Endodermal cell (in vitro differentiated cells): ENCODE measurements around the gene SAC3D1. TPM values are rescaled to one million over a fixed set of nuclear protein-coding genes. Genes with fewer than 3 reads are reported as not detected.

Source experiments
- DNase-seq: peaks from one replicate; pipeline ENCODE4 v3.0.0-alpha.2; 2017
- H3K27ac ChIP-seq: 2 replicates; pipeline ENCODE4 v1.5.1; 2013; ENCODE audit warnings: mild to moderate bottlenecking, low read depth, low read length, moderate library complexity
- H3K27me3 ChIP-seq: 2 replicates; pipeline ENCODE4 v1.6.1; 2013; ENCODE audit warnings: mild to moderate bottlenecking, low read length, moderate library complexity; ENCODE audit not compliant: insufficient read depth, control insufficient read depth, poor library complexity, severe bottlenecking
- H3K36me3 ChIP-seq: 2 replicates; pipeline ENCODE4 v1.7.0; 2013; ENCODE audit warnings: mild to moderate bottlenecking, low read length, moderate library complexity; ENCODE audit not compliant: control insufficient read depth, insufficient read depth
- H3K4me1 ChIP-seq: one replicate; pipeline ENCODE4 v1.7.0; 2013; ENCODE audit warnings: low read length; ENCODE audit not compliant: control insufficient read depth, insufficient read depth
- H3K4me3 ChIP-seq: 2 replicates; pipeline ENCODE4 v1.5.1; 2013; ENCODE audit warnings: mild to moderate bottlenecking, low read length, moderate library complexity
- H3K9ac ChIP-seq: 2 replicates; pipeline ENCODE4 v1.6.1; 2013; ENCODE audit warnings: mild to moderate bottlenecking, low read length, moderate library complexity; ENCODE audit not compliant: poor library complexity, severe bottlenecking; ENCODE audit errors: extremely low read depth
- H3K9me3 ChIP-seq: 2 replicates; pipeline ENCODE4 v1.6.1; 2013; ENCODE audit warnings: mild to moderate bottlenecking, low read length, moderate library complexity; ENCODE audit not compliant: control insufficient read depth
- H3K27ac Mint-ChIP-seq: 2 replicates; pipeline ENCODE4 v1.8.0; 2020; ENCODE audit warnings: mixed read lengths
- H3K27me3 Mint-ChIP-seq: 2 replicates; pipeline ENCODE4 v1.8.0; 2021; ENCODE audit warnings: mild to moderate bottlenecking, mixed read lengths; ENCODE audit not compliant: insufficient read depth
- H3K36me3 Mint-ChIP-seq: 2 replicates; pipeline ENCODE4 v1.8.0; 2020; ENCODE audit warnings: low read depth, mixed read lengths
- H3K4me1 Mint-ChIP-seq: 2 replicates; pipeline ENCODE4 v1.8.0; 2020; ENCODE audit warnings: mixed read lengths
- H3K4me3 Mint-ChIP-seq: 2 replicates; pipeline ENCODE4 v1.8.0; 2020; ENCODE audit warnings: mild to moderate bottlenecking, moderate library complexity, mixed read lengths
- H3K9me3 Mint-ChIP-seq: 2 replicates; pipeline ENCODE4 v1.8.0; 2020; ENCODE audit warnings: mild to moderate bottlenecking, mixed read lengths
- CTCF ChIP-seq: fragments of 200-600 bp; sonication (generic); conservative IDR thresholded peaks from 2 replicates; pipeline ENCODE4 v1.5.0; 2021; ENCODE audit warnings: antibody characterized with exemption, mild to moderate bottlenecking
- WGBS, 2 experiments: methylation state at CpG; one replicate each; pipeline versions ENCODE4 v1.1.5 to v1.1.7; 2013; ENCODE audit warnings: missing lambda C conversion rate in 2 of 2, mixed read lengths in 1 of 2; ENCODE audit not compliant: insufficient coverage in 1 of 2, insufficient read length in 1 of 2; 5-methylcytosine and 5-hydroxymethylcytosine counted together
- total RNA-seq, 2 donors: library from RNA; stranded (reverse); fragmentation: NEBNext Ultra II Directional in 1 of 2; extraction: Animal tissue kit (Norgen Biotek cat#: 25700) in 1 of 2; gene quantifications; 2 replicates in 1 of 2; 3 replicates in 1 of 2; pipeline ENCODE4 v1.2.1, GENCODE V29; 2021

Gene SAC3D1
- total RNA-seq, 2 donors from 2014 or later = 11.4 to 12.0 TPM

DNA sequence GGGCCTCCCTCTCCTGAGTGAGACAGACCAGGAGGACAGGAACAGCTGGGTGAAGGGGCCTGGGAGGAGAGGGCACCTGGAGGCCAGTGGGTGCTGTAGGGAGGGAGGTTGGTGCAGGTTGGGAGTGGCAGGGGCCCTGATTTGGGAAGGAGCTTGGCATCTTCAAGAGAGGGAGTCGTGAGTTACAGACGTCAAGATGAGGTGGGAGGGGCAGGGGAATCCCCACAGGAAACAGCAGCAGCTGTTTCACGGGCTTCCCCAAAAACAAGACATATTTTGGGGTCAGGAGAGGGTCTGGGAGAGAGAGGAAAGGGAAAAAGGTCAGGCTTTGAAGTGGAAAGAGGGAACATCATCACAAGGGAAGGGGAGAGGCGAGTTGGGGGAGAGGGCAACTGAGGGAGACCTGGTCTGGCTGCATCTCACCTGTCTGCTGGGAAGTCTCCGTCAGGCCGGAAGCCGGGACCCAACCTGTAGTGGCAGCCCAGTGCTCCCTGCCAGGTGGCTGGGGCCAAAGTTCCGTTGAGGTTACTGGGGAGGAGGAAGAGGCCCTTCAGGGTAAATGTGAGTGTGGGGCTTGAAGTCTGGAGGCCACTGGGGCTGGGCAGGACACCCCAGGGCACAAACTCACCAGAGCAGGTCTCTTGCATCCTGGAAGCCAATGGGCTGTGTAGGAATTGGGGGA lies 13.0 kb downstream of the SAC3D1 start:
- Mint-ChIP-seq H3K9me3 (no peaks in the 10 kb centered on the region), H3K4me3 (no peak overlapping the region), H3K27ac (no peak overlapping the region), H3K4me1 (no peaks in the 10 kb centered on the region), H3K27me3 (peaks cover 4% of the 10 kb centered on the region), H3K36me3 (no peaks in the 10 kb centered on the region)
- Histone ChIP-seq H3K36me3 (no peaks in the 10 kb centered on the region), H3K9ac (no peak overlapping the region), H3K4me3 (no peak overlapping the region), H3K9me3 (no peaks in the 10 kb centered on the region), H3K27ac (no peak overlapping the region), H3K4me1 (no peaks in the 10 kb centered on the region), H3K27me3 (no peaks in the 10 kb centered on the region)
- no peak for TF ChIP-seq CTCF
- 82 to 84% methylated on average over 4 to 8 of the region's 8 CpGs for WGBS, 2 experiments
- DNase-seq = no peak

DNA sequence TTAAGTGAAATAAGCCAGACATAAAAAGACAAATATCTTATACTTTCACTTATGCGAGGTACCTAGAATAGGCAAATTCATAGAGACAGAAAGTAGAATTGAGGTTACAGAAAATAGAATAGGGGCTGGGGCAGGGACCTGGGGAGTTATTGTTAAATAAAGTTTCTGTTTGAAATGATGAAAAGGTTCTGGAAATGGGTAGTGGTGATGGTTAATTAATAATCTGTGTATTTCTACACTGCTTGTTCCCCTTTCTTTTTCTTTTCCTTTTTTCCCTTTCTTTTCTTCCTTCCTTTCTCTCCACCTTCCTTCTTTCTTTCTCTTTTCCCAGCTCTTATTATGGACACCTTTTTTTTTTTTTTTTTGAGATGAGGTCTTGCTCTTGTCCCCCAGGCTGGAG lies 14.5 kb downstream of the SAC3D1 start:
- WGBS, 2 experiments = 92 to 100% methylated on average over 1 of the region's 1 CpG

GRCh38 chr11:65056999-65057398 lies 16.0 kb downstream of the SAC3D1 start:
- DNase-seq = no peak
- no peaks in the 10 kb centered on the region for H3K36me3 ChIP-seq
- Mint-ChIP-seq H3K4me3 (no peak overlapping the region), H3K9me3 (no peaks in the 10 kb centered on the region), H3K36me3 (no peaks in the 10 kb centered on the region), H3K27ac (no peak overlapping the region), H3K27me3 (peaks cover 8% of the 10 kb centered on the region), H3K4me1 (no peaks in the 10 kb centered on the region)
- no peak overlapping the region for H3K27ac ChIP-seq
- H3K9me3 ChIP-seq = no peaks in the 10 kb centered on the region
- TF ChIP-seq CTCF = no peak
- H3K27me3 ChIP-seq = no peaks in the 10 kb centered on the region
- no peaks in the 10 kb centered on the region for H3K4me1 ChIP-seq
- no peak overlapping the region for H3K9ac ChIP-seq
- WGBS, 2 experiments = 86 to 100% methylated on average over 4 to 6 of the region's 6 CpGs
- no peak overlapping the region for H3K4me3 ChIP-seq

More for the DNA sequence above, 14.5 kb downstream of the SAC3D1 start:
- no peak for TF ChIP-seq CTCF
- Mint-ChIP-seq H3K4me3 (no peak overlapping the region), H3K9me3 (no peaks in the 10 kb centered on the region), H3K27me3 (peaks cover 8% of the 10 kb centered on the region), H3K27ac (no peak overlapping the region), H3K36me3 (no peaks in the 10 kb centered on the region), H3K4me1 (no peaks in the 10 kb centered on the region)
- no peaks in the 10 kb centered on the region for H3K27me3 ChIP-seq
- no peak overlapping the region for H3K9ac ChIP-seq
- no peak overlapping the region for H3K4me3 ChIP-seq
- no peaks in the 10 kb centered on the region for H3K36me3 ChIP-seq
- no peak for DNase-seq
- H3K27ac ChIP-seq = no peak overlapping the region
- no peaks in the 10 kb centered on the region for H3K4me1 ChIP-seq
- no peaks in the 10 kb centered on the region for H3K9me3 ChIP-seq
